DOHH2 (cell line): ENCODE measurements around the gene PANX3.

ENCODE experiments used
- EZH2phosphoT487 ChIP-seq: fragments of 200-600 bp; sonication (generic); IDR thresholded peaks from 2 replicates; pipeline ENCODE4 v1.6.1; 2017; ENCODE audit warnings: borderline replicate concordance, mild to moderate bottlenecking, antibody characterized with exemption, low read length, moderate library complexity, mixed read lengths
- TF ChIP-seq, protein P1 (sequence below): fragments of 200-600 bp; sonication (generic); IDR thresholded peaks from one replicate; pipeline ENCODE4 v1.5.1; 2014; ENCODE audit warnings: antibody characterized with exemption, mild to moderate bottlenecking, low read depth, low read length; ENCODE audit not compliant: poor library complexity, severe bottlenecking

DNA sequence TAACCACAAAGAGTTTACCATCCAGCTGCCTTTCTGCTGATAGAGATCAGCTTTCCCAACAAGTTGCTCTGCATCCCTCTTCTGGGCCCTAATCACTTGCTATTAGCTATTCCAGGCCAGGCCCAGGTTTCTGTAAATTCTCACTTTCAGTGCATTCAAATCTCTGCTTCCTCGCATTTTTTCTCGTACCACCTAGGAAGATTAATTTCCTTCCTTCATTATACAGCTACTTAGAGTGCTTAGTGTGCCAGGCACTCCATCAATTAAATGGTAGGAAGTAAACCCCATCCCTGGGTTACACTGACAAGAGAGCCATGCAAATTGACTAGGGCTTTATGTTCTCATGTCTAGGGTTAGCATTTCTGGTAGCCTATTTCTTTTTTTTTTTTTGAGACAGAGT lies 52.6 kb downstream of the PANX3 start:
- TF ChIP-seq, protein P1, sequence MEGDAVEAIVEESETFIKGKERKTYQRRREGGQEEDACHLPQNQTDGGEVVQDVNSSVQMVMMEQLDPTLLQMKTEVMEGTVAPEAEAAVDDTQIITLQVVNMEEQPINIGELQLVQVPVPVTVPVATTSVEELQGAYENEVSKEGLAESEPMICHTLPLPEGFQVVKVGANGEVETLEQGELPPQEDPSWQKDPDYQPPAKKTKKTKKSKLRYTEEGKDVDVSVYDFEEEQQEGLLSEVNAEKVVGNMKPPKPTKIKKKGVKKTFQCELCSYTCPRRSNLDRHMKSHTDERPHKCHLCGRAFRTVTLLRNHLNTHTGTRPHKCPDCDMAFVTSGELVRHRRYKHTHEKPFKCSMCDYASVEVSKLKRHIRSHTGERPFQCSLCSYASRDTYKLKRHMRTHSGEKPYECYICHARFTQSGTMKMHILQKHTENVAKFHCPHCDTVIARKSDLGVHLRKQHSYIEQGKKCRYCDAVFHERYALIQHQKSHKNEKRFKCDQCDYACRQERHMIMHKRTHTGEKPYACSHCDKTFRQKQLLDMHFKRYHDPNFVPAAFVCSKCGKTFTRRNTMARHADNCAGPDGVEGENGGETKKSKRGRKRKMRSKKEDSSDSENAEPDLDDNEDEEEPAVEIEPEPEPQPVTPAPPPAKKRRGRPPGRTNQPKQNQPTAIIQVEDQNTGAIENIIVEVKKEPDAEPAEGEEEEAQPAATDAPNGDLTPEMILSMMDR, result no peak
- no peak for TF ChIP-seq EZH2phosphoT487
